Amniotic stem cell (primary cell): ENCODE measurements around the gene LAMB3.
A peak's percentile ranks its signal among the peaks of the same experiment; 100 is the strongest.

ENCODE experiments used
- DNase-seq: peaks from one replicate; lab custom pipeline; 2025; lab: John Stamatoyannopoulos, UW

Gene LAMB3

DNA sequence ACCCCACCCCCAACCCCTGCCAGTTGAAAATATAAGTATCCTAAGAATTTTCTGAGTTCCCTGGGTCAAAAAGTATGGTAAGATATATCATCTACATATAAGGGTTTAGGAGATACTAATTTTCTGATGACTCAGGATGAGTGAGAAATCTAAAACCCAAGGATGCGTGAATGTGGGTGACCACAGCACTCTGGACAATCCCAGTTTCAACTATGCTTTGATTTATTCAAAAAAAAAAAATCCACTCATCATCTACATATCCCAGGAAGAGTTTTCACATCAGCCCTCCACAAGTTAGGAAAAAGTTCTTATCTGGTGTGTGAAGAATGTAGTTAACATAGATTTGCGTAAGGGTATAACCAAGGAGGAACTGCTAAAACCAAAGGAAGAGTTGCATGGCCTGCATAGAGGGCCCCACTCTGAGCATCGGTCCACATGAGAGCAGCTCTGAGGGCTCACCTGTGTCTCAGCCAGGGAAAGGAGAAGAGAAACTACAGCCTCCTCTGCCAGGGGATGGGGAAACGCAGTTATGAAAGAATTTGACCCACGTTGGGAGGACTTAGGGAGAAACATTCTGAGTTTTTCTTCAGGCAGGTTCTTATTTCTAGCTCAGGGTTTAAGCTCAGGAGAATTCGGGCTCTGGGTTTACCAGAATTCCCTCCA lies 18.8 kb downstream of the LAMB3 start:
- DNase-seq = no peak

DNA sequence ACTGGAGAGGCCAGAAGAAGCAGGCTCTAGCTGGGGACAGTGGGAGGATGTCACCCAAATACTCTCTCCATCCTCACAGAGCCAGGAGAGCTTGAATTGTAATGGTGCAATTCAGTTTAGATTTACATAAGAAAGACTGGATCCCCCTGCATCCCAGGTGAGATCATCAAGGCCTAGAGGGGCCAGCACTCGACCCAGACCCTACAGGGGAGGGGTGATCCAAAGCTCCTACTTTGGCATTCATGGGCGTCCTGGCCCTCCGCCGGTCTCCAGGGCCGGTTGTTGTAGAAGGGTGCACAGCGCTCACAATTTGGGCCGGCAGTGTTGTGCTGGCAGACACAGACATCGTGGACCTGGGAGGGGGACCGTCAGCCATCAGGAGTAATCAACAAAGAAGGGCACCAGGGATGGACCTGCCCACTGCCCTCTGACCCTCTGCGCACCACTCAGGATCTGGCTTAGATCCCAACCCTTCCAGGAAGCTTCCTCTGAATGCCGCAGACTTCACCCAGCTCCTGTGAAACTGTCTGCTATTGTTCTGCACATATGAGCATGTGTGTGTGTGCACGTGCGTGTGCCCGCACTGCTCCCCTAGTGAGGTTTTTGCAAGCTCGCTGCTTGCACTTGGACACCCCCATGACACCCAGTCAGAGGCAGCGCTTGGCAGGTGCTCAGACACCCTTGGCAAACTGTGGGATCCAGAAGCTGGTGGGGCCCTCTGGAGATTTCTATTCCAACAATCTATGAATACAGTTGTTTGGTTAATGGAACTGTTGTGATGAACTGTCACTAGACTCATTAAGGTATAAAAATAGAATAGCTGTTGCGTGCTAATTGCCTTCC lies 21.6 kb downstream of the LAMB3 start:
- no peak for DNase-seq

DNA sequence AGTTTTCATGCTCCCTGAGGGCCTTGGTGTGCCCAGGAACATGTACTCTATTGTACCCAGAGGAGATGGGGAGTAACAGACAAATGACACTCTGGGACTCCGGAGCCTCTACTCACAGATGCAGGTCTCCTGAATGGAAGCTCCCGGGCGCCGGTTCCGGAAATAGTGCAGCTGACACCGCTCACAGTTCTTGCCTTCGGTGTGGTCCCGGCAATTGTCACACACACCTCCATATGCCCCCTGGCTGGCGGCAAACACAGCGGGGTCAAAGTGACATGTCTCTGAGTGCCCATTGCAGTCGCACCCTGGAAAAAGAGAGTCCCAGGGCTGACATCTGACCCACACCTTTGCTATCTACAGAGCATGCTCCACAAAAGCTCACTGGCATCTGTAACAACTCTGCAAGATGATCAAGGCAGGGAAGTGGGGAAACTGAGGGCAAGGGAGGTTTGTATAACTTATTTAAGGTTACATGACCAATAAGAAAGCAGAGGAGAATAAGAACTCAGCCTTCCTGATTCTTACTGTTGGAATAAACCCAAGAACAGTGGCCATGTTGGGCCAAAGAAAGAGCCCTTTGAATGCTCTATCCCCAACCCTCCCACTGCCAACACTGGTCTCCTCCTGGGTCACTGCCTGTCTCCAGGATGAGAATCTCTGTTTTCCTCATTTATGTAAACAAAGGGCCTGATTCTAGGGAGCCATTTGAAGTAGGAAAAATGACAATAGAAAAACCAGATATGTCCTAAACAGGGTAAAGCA lies 22.4 kb downstream of the LAMB3 start:
- no peak for DNase-seq

DNA sequence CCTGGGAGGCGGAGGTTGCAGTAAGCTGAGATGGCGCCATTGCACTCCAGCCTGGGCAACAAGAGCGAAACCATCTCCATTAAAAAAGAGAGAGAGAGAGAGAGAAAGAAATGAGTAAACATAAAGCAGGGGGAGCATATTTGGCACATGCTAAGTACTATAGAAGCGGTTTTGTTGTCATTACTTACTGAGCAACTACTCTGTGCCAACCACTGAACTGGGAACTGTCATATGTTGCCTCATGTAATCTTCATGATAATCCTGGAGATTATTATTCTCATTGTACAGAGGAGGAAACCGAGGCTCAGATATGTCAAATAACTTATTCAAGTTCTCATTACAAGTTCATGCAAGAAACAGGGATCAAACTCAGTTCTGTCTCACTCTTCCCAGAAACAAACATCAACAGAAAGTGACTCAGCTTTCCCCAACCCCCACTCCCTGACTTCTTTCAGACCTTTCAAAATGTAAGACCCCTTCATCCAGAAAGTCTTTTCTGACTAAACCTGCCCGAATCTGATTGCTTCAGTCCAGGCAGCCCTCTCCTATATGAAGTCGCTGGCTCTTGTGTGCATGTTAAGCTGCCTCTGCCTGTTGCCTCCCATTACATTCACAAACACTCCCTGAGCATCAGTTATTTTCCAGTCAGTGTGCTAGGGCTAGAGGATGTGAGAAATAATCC lies 23.5 kb downstream of the LAMB3 start:
- DNase-seq = no peak

DNA sequence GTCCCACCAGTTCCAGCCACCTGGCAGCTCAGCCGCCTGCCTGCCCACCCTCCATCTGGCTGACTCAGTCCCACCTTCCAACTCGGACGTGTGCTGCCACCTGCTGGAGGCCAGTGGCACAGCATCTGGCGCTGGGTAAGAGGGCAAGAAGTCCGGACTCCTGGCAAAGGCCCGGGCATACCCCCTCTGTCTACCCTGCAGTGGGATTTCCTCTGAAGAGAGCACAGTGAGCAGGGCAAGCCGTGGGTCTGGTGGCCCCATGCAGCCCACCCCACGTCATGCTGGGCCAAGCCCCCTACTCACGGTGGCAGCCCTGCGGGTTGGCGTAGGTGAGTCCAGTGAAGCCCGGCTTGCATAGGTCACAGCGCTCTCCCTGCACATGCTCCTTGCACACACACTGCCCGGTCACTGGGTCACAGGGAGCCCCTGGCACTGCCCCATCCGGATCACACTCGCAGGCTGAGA lies 24.5 kb downstream of the LAMB3 start:
- peak; percentile 52 for DNase-seq

DNA sequence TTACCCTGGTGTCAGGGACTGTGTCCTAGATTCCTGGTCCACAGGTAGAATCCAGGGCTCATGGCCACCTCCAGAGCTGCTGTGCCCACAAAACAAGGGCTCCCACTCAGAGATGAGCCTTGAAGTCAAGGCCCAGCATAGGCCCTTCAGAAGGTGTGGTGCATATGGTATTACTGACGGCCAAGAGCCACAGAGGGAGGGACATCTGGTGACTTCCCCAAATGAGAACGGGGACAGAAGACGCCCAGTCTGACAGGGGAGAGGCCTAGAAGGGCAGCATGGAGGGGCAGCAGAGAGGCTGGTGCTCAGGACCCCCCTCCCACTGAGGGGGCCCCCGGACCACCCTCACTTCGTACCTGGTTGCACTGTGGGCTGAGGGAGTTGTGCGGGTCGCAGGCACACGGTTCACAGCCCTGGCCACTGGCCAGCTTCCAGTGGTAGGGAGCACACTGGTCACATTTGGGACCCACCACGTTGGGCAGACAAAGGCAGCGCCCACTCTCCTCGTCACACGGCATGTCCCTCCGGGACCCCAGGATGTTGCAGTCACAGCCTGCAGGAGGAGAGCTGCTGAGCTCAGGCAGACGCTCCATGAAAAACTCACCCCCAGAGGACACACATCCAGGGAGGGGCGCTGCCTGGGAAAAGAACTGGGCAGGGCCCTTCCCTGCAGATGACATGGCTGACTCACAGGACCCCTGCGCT lies 25.0 kb downstream of the LAMB3 start:
- DNase-seq = no peak

DNA sequence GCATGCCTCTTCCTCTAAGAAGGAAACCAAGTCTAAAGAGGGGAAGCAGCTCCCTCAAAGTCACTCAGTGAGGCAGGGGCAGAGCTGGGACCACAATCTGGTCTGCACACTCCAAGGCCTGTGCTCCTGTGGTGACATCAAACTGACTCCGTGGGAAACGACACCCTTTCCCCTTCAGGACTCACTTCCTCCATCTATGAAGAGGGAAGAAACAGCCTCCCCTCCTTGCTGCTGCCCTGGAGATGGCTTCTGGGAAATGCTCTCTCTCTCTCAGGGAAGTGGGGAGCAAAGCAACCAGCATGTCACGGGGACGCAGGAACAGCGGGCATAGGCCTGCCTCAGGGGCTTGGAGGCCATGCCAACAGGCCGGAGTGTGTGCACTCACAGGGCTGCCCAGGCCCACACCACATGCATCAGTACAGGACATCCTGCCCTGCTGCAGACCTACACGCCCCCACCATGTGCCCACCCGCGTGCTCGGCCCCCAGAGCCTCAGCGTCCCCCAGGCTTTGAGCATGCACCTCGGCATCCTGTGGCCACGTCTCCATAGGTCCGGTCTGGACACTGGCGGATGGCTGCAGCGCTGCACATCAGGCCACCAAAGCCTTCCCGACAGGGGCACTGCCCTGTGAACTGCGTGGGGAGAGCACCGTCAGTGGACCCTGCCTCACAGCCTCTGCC lies 25.7 kb downstream of the LAMB3 start:
- no peak for DNase-seq

DNA sequence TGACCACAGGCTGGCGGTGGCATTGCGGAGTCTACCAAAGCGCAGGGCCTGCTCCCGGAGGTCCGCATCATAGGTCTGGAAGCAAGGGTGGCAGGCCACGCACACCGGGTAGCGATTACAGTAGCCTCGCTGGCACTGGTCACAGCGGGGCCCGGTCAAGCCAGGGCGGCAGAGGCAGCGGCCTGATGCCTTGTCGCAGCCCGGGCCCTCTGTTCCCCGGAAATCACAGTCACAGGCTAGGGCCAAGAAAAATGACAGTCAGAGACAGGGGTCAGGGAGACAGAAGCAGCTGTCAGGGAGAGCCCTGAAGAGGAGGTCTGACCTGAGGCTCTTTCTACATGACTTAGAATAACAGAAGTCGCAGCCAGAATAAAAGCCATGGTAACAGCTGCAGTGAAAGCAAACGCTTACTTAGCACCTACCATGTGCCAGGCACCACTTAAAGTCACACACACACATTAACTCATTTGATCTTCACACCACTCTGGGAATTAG lies 26.4 kb downstream of the LAMB3 start:
- DNase-seq = no peak

DNA sequence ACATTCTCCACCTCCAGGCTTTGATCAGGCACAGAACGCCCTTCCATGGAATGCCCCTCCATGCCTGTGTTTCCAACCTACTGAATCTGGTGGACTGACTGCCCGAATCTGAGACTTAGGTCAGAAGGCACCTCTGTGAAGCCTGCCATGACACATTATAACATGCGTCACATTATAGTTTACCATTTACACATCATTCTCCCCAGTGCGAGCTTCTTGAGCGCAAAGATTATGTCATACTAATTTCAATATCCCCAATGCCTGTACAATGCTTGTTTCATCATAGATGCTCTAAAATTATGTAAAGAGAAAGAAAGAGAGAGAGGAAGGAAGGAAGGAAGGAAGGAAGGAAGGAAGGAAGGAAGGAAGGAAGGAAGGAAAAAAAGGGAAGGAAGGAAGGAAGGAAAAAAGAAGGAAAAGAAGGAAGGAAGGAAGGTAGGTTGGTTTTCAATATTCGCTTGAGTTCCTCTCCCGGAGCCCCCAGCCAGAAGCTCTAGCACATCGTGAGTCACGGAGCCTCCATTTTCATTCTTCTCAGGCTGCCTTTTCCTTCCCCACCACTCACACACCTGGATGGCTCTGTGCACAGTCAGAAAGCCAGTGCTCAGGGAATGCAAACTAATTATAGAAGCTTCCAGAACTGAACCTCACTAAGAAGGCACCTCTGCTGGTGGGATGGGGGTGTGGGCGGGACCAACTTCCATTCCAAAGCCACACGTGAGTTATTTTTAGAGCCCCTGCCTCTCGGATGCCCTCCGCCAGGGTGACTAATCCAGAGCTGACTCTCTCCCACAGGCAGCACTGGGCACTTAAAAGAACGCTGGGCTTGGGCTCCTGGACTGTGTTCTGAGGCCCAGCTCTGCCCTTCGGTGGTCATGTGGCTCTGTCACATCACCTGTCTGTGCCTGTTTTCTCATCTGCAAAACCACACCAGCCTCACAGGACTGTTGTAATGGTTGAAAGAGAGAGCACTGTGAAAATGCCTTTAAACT lies 27.4 kb downstream of the LAMB3 start:
- no peak for DNase-seq

DNA sequence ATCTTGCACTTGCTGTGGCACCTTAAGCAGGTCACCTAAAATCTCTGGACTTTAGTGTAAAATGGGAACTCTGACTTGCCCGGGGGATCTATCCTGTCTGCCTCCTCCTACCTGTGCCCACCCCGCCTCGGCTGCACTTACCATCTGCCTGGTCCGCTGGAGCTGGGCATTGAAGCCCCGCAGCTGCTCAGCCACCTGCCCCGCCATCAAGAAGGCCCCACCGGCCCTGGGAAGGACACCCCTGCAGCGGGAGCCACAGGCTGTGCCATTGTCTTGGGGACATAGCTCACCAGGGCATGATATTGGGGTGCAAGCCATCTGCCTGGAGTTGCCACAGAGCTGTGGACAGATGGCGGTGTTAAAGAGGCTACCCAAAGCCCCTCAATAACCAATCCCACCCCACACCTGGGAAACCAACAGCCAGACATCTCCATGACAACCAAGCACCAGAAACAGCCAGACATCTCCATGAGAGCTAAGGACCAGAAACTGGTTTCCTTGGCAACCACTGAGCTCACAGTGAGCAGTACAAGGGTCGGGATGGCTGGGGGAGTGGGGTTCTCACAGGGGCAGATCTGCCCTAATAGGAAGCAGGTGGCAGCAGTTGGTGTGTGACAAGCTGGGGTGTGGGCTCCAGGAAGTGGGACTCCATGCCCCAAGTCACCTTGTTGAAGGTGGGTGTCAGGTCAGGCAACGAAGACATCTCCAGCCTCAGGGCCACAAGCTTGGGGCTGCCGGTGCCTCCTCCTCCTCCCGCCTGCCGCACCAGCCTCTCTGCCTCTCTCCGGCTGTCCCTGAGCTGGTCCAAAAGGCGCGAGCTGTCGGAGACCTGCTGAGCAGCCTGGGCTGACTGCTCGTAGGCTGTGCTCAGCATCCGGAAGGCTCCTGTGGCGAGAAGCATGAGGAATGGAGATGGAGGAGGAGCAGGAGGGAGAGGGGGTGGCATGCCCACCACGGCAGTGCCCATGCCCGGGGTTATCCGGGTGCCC lies 29.1 kb downstream of the LAMB3 start:
- DNase-seq = no peak

DNA sequence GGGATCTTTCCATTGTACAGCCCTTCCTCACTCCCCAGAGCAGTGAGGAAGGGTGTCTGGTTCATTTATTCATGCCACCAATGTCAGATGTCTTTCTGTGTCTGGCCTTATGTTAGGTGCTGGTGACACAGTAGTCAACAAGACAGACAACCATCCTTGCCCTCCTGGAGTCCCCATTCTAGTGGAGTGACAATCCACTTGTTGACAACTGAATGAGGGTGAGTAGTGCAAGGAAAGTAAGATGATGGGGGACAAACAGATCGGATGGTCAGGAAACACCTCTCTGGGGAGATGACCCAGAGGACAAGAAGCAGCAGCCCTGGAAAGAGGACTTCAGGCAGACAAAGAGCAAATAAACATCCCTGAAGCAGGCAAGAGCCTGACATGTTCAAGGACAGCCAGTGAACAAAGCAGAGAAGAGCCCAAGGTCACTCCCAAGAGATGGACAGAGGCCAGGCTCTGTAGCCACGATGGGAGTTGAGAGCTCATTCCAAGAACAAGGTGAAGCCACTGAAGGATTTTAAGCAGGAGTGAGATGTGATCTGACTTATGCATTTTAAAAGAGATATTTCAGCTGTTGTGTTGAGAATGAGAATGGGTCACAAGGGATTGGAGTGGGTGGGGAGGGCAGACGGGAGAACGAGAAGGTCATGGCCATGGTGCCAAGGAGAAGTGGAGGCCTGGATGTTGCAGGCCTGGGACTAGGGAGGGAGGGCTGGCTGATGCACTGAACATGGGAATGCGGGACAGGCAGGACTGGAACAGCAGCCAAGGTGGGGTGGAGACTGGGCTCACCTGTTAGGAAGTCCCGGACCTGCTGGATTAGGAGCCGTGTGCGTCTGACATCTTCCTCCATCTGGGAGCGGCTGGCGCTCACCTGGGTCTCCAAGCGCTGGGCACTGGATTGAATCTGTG lies 30.2 kb downstream of the LAMB3 start:
- DNase-seq = no peak

DNA sequence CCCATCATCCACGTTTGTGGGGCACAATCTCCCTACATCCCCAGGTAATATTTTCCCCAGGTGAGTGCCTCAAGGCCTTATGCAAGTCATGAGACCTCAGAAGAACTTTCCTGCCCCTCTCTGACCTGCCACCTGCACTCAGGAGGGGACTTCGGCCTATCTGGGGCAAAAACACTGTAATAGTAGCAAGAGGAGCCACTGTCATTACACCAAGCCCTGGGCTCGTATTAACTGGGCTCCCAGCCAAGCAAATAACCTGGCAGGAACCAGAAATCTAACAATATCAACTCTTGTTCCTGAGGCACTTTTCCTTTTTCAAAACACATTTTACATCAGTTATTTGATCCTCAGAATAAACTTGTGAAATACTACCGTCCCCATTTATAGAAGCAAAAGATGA lies 30.9 kb downstream of the LAMB3 start:
- no peak for DNase-seq

DNA sequence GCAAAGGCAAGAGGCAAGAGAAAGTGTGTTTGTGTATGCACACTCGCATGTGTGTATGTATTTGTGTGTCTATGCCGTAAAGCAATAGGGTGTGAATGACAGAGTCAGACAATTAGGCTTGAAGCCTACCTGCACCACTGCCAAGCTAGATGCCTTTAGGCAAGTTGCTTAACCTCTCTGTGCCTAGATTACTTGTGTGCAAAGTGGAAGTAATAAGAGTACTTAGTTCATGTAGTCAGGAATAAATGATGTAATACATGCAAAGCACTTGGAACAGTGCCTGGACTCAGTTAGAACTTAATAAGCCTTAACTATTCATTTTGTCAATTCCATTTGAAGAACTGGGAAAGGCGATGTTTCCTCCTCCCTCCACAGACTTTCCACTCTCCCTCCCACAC lies 31.7 kb downstream of the LAMB3 start:
- no peak for DNase-seq

DNA sequence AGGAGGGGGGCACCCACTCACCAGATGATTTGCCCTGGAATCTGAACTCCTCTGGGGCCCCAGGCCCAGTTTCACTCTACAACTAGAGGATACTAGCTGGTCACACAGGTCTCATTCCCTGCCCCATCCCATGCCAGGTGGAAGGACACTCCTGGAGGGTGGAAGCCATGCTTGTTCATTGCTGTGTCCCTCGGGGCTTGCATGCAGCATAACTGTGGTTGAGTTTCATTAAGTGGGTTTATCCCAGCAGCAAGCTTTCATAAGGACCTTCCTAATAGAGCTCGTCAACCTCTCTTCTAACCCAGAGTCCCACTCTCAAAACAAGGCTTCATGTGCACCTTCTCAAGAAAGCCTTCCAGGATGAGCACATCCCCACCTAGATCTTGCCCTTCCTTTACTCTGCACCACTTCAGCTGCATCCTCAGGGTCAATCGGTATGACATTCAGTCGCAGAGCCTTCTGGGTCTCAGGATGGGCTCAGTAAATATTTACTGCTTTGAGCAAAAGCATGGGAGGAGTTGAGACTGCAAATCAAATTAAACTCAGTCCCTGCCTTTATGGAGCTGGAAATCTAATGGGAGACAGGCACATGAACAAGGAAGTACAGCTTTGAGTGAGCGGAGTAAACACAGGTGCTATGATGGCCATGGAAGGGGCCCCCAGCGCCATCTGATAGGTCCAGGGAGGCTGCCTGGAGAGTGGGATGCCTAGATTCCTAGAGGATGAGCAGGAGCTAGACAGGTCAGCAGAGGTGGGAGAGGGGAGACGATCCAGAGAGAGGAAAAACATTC lies 32.3 kb downstream of the LAMB3 start:
- no peak for DNase-seq

DNA sequence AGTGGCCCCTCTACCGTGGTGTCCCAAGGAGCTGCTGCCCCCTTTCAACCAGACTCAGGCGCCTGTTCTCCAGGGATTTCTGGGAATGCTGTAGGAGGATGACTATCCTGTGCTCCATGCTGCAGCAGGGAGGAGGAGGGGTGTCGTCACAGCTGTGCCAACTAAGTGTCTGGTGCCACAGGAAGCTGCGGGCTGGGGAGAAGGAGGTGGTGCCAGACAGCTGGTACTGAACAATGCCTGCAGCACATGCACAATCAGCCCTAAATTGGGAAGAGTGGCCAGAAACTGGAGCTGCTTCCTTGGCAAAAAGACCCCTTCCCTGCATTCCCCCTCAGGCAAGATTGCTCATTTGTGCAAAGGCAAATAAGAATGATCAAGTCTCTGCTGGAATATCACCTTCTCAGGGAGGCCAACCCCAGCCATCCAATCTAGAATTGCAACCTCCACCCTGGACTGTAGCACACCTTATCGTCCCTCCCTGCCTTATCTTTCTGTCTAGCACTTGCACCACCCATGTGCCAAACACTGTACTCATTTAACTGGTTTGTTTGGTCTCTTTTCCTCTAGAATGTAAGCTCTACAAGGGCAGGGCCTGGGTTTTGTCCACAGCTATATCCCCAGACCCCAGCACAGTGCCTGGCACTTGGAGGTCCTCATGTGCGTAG lies 33.3 kb downstream of the LAMB3 start:
- DNase-seq = no peak

DNA sequence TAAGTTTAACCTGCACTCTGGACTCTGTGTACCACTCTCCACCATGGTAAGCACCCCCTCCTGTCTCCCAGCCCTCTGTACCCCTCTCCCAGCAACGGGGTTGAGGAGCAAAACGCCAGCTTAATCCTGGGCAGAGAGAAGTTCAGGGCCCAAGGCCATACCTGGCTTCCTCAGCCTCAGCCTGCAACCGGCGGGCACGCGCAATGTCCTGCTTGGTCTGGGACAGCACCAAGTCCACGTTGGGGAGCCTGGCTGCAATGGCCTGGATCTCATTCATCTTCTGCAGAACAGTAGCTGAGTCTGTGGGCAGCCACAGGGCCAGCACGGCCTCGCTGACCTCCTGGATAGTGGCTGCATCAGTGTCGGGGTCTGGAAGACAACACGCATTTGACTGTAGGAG lies 33.9 kb downstream of the LAMB3 start:
- no peak for DNase-seq
